Hippocampal formation (tissue), 2 donors: Measurements from ENCODE around the gene UBE2U.

Experiments
- DNase-seq, 2 donors: peaks; one replicate each; lab custom pipeline; 2025; lab: John Stamatoyannopoulos, UW

The UBE2U gene

GRCh38 chr1:64295136-64295535 is 91.7 kb downstream of the UBE2U start:
- DNase-seq: no peak

GRCh38 chr1:64295561-64295960 is 92.1 kb downstream of the UBE2U start:
- no peak for DNase-seq

- no peak for DNase-seq
Measured at GRCh38 chr1:64296459-64296858, 93.0 kb downstream of the UBE2U start.

- no peak for DNase-seq
Measured at GRCh38 chr1:64302194-64302593, 98.8 kb downstream of the UBE2U start.

- DNase-seq: no peak
Measured at GRCh38 chr1:64302971-64303370, 99.5 kb downstream of the UBE2U start.

- DNase-seq: no peak
Measured at GRCh38 chr1:64304823-64305222, 101.4 kb downstream of the UBE2U start.

GRCh38 chr1:64308866-64309265 is 105.4 kb downstream of the UBE2U start:
- no peak for DNase-seq

GRCh38 chr1:64309431-64309831 is 106.0 kb downstream of the UBE2U start:
- DNase-seq: peak; percentile 52 to 66

- no peak for DNase-seq
Measured at GRCh38 chr1:64310760-64311159, 107.3 kb downstream of the UBE2U start.

- DNase-seq: no peak
Measured at GRCh38 chr1:64312431-64312830, 109.0 kb downstream of the UBE2U start.

GRCh38 chr1:64315402-64315801 is 112.0 kb downstream of the UBE2U start:
- no peak for DNase-seq
